Mucosa of rectum (tissue), 2 donors: ENCODE data around the gene PEA15.

Experiments
- H3K27ac ChIP-seq, 2 donors: one replicate each; pipeline ENCODE4 v1.7.0; 2013; ENCODE audit warnings: inconsistent platforms in 2 of 2, low read depth in 2 of 2, low read length in 2 of 2
- H3K27me3 ChIP-seq, 2 donors: one replicate each; pipeline ENCODE4 v1.7.0; 2013; ENCODE audit warnings: low read length in 2 of 2; ENCODE audit not compliant: control insufficient read depth in 2 of 2, insufficient read depth in 2 of 2
- H3K36me3 ChIP-seq, 2 donors: one replicate each; pipeline ENCODE4 v1.7.0; 2013; ENCODE audit warnings: low read length in 2 of 2; ENCODE audit not compliant: control insufficient read depth in 2 of 2, insufficient read depth in 2 of 2
- H3K4me1 ChIP-seq, 2 donors: one replicate each; pipeline ENCODE4 v1.7.0; 2013; ENCODE audit warnings: low read length in 2 of 2, mild to moderate bottlenecking in 1 of 2; ENCODE audit not compliant: control insufficient read depth in 2 of 2, insufficient read depth in 2 of 2
- H3K4me3 ChIP-seq, 2 donors: one replicate each; pipeline ENCODE4 v1.7.0; 2013; ENCODE audit warnings: low read length in 2 of 2
- H3K9ac ChIP-seq, 2 donors: one replicate each; pipeline ENCODE4 v1.7.0; 2013; ENCODE audit warnings: low read length in 2 of 2, low read depth in 1 of 2, mild to moderate bottlenecking in 1 of 2
- H3K9me3 ChIP-seq, 2 donors: one replicate each; pipeline ENCODE4 v1.7.0; 2013; ENCODE audit warnings: low read length in 2 of 2; ENCODE audit not compliant: control insufficient read depth in 2 of 2
- donor health status: healthy.
- donor health status: Normal muscosa, but diverticular disease.

The PEA15 gene

GRCh38 chr1:160193832-160194736 is 11.1 kb upstream of the PEA15 start:
- Histone ChIP-seq H3K9me3 (no peaks in the 10 kb centered on the region), H3K27ac (no peak overlapping the region), H3K4me3 (no peak overlapping the region), H3K4me1 (peaks cover 5% of the 10 kb centered on the region in 2 donors), H3K27me3 (no peaks in the 10 kb centered on the region), H3K36me3 (no peaks in the 10 kb centered on the region), H3K9ac (no peak overlapping the region)

GRCh38 chr1:160194737-160195059 is 10.5 kb upstream of the PEA15 start:
- H3K4me1 ChIP-seq, result peaks cover 5% of the 10 kb centered on the region in 2 donors
- no peak overlapping the region for H3K4me3 ChIP-seq
- H3K9ac ChIP-seq, result no peak overlapping the region
- H3K27me3 ChIP-seq, result no peaks in the 10 kb centered on the region
- no peaks in the 10 kb centered on the region for H3K9me3 ChIP-seq
- no peaks in the 10 kb centered on the region for H3K36me3 ChIP-seq
- no peak overlapping the region for H3K27ac ChIP-seq

- H3K27ac ChIP-seq, result no peak overlapping the region
- no peak overlapping the region for H3K9ac ChIP-seq
- H3K36me3 ChIP-seq, result no peaks in the 10 kb centered on the region
- H3K4me1 ChIP-seq, result peaks cover 5% of the 10 kb centered on the region in 2 donors
- H3K9me3 ChIP-seq, result no peaks in the 10 kb centered on the region
- H3K4me3 ChIP-seq, result no peak overlapping the region
- H3K27me3 ChIP-seq, result no peaks in the 10 kb centered on the region
These were observed 9.0 kb upstream of the PEA15 start for GRCh38 chr1:160196143-160196542.

GRCh38 chr1:160197231-160197630 is 8.0 kb upstream of the PEA15 start:
- Histone ChIP-seq H3K36me3 (no peaks in the 10 kb centered on the region), H3K9me3 (no peaks in the 10 kb centered on the region), H3K9ac (no peak overlapping the region), H3K27me3 (no peaks in the 10 kb centered on the region), H3K4me1 (peaks cover 5% of the 10 kb centered on the region in 2 donors), H3K4me3 (no peak overlapping the region), H3K27ac (no peak overlapping the region)

- H3K9me3 ChIP-seq, result no peaks in the 10 kb centered on the region
- no peaks in the 10 kb centered on the region for H3K36me3 ChIP-seq
- no peak overlapping the region for H3K27ac ChIP-seq
- no peak overlapping the region for H3K4me3 ChIP-seq
- peaks cover 4 to 5% of the 10 kb centered on the region in 2 donors for H3K4me1 ChIP-seq
- no peaks in the 10 kb centered on the region for H3K27me3 ChIP-seq
- no peak overlapping the region for H3K9ac ChIP-seq
These were observed 4.4 kb upstream of the PEA15 start for GRCh38 chr1:160200786-160201185.

GRCh38 chr1:160204526-160205241 is 500 bp upstream of the PEA15 start:
- Histone ChIP-seq H3K9me3 (no peaks in the 10 kb centered on the region), H3K4me3 (peak overlapping the region; percentile 44 to 69), H3K27ac (peak overlapping the region in 1 of 2 donors; percentile 72), H3K4me1 (peaks cover 15 to 19% of the 10 kb centered on the region in 2 donors), H3K36me3 (peaks cover 3 to 5% of the 10 kb centered on the region in 2 donors), H3K9ac (peak overlapping the region; percentile 9 to 54), H3K27me3 (no peaks in the 10 kb centered on the region)

- peaks cover 15 to 19% of the 10 kb centered on the region in 2 donors for H3K4me1 ChIP-seq
- H3K27ac ChIP-seq, result peak overlapping the region; percentile 71 to 88
These were observed 829 bp downstream of the PEA15 start for GRCh38 chr1:160206036-160206389.

GRCh38 chr1:160206421-160207117 is 1.4 kb downstream of the PEA15 start:
- peak overlapping the region; percentile 9 to 87 for H3K9ac ChIP-seq

More at GRCh38 chr1:160206036-160206389, 829 bp downstream of the PEA15 start:
- Histone ChIP-seq H3K4me3 (peak overlapping the region; percentile 86 to 93), H3K36me3 (peaks cover 3 to 9% of the 10 kb centered on the region in 2 donors), H3K27me3 (no peaks in the 10 kb centered on the region), H3K9ac (peak overlapping the region; percentile 81 to 87), H3K9me3 (no peaks in the 10 kb centered on the region)

GRCh38 chr1:160207118-160207650 is 2.0 kb downstream of the PEA15 start:
- H3K4me1 ChIP-seq, result peaks cover 15 to 19% of the 10 kb centered on the region in 2 donors
- no peaks in the 10 kb centered on the region for H3K9me3 ChIP-seq
- peak overlapping the region in 1 of 2 donors; percentile 88 for H3K27ac ChIP-seq
- no peak overlapping the region for H3K9ac ChIP-seq
- peaks cover 9 to 19% of the 10 kb centered on the region in 2 donors for H3K36me3 ChIP-seq
- no peak overlapping the region for H3K4me3 ChIP-seq
- H3K27me3 ChIP-seq, result no peaks in the 10 kb centered on the region

More at GRCh38 chr1:160206421-160207117, 1.4 kb downstream of the PEA15 start:
- H3K4me1 ChIP-seq, result peaks cover 15 to 19% of the 10 kb centered on the region in 2 donors
- peaks cover 6 to 14% of the 10 kb centered on the region in 2 donors for H3K36me3 ChIP-seq
- H3K27me3 ChIP-seq, result no peaks in the 10 kb centered on the region
- H3K4me3 ChIP-seq, result peak overlapping the region; percentile 86 to 93
- peak overlapping the region; percentile 26 to 88 for H3K27ac ChIP-seq
- no peaks in the 10 kb centered on the region for H3K9me3 ChIP-seq
